NCI-H345 (cell line): ENCODE data around the gene SLC13A2.

Experiments used
- DNase-seq: peaks from one replicate; lab custom pipeline; 2025; lab: John Stamatoyannopoulos, UW

Gene SLC13A2

GRCh38 chr17:28493460-28493859 is 20.0 kb downstream of the SLC13A2 start:
- no peak for DNase-seq

DNA sequence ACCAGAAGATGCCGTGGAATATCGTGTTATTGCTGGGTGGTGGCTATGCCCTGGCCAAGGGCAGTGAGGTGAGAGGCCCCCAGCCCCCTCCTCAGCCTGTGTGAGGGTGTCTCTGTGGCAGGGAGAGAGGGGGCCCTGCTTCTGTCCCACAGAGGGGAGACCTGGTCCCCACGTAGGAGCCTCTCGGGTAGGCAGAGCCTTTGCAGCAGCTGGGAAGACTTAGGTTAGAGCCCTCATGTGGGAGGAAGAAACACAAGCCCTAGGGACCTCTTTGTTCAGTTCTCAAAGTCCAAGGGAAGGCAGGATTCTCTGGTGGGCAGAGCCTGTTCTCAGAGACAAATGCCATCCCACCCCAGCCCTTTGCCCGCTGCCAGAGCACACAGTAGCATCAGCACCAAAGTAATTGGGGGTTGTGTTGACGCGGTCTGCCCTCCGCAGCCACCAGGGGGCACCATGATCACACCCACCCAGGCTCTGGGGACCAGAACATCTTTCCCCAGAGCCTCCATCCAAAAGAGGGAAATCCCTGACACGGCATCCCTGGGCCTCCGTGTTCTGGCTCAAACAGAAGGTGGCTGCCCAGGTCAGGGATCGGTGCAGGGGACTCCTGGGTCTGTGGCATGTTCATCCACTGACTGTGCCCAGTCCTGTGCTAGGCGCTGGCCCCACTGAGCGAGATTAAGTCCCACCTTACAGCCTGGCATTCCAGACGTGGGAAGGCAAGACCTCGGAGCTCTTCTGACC is 21.2 kb downstream of the SLC13A2 start:
- peak; percentile 68 for DNase-seq

DNA sequence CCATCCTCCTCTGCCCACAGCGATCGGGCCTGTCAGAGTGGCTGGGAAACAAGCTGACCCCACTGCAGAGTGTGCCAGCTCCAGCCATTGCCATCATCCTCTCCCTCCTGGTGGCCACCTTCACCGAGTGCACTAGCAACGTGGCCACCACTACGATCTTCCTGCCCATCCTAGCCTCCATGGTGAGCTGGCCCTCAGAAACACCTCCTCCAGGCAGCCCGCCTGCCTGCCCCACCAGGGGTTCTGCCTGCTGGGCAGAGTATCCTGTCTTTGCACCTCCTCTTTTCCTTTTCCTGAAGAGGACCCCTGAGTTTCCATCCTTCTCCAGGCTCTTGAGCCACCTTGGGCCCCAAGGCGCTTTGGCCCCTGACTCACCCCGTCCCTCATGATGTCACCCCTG is 22.2 kb downstream of the SLC13A2 start:
- no peak for DNase-seq

- DNase-seq: peak; percentile 38
These were observed 24.5 kb downstream of the SLC13A2 start for GRCh38 chr17:28497931-28498330.

DNA sequence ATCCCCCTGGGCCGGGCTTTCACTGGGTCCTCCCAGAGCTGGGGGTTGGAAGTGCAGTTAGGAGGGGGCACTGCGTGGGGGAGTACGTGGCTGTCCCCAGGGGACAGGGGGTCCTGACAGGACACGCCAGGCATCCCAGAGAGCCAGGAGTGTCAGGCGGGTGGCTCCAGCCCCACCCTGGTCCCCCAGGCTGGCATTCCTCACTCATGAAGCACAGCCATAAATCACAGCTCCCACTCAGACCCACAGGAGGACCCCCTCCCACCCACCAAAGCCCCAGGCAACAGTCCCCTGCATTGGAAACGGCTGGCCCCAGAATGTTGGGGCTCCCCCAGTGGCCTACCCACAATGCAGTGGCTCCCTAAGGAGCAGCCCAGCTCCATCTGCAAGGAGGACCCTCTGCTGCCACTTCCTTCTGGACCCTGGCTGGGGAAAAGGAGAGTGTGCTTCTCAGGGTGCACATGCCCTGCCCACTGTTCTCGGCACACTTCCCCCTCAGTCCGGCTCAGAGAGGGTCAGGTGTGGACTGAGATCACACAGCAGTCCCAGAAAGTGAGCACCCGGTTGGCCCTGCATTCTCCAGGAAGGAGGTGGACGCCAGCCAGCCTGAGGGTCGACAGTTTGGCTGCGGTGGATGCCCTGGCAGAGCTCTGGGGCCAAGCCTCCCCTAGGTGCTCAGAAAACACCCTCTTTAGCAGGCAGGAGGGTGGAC is 25.4 kb downstream of the SLC13A2 start:
- DNase-seq: no peak

DNA sequence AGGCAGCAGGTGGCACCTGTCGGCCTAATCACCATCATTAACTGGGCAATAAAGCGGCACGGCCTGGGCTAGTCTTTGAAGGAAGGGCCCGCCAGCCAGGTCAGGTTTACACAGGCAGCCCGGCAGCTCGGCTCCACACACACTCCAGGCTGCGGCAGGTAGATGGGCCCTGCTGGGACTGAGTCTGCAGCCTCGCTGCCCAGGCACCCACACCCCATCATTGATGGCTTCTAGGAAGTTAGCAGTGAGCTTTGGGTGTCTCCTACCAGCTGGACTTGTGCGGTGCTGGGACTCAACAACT is 25.9 kb downstream of the SLC13A2 start:
- no peak for DNase-seq

DNA sequence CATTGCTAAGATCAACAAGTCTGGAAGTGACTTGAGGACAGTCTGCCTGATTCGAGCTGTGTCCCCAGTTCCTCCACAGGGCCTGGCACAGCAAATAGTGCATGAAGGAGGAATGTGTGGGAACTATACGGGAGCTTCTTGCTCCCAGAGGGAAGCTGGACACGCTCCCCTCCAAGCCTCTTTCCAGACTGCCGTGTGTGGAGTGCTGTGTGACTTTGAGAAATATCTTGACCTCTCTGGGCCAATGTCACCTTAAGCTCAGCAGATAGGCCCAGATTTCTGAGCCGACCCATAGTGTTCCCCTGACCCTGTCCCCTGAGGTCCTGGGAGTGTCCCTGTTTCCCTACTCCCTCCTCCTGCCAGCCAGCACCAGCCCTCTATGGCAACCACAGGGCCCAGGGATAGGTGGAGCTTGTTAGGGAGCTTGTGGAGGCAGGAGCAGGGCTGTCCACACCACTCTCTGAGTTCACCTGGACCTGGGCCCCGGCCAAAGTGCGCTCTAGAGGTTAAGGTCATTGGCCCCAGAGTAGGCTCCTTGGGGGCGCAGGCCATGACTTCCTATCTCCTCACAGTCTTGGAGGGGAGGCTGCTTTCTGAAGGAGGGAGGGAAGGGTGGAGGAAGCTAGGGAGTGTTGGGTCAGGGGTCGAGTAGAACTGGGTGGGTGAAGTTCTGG is 26.4 kb downstream of the SLC13A2 start:
- DNase-seq: no peak

GRCh38 chr17:28500712-28501379 is 27.4 kb downstream of the SLC13A2 start:
- DNase-seq: no peak

GRCh38 chr17:28501421-28502284 is 28.2 kb downstream of the SLC13A2 start:
- no peak for DNase-seq

DNA sequence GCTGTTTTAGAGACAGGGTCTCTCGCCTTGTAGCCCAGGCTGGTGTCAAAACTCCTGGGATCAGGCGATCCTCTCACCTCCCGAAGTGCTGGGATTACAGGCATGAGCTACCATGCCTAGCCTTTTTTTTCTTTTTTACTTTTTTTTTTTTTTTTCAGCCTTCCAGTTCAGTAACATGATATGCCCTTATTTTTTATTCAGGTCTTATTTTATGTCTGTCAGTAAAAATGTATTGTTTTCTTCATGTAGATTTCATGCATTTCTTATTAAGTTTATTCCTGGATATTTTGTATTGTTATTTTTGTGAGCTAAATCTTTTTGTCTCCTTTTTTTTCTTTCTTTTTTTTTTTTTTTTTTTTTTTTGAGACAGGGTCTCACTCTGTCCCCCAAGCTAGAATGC is 30.0 kb downstream of the SLC13A2 start:
- DNase-seq: no peak

DNA sequence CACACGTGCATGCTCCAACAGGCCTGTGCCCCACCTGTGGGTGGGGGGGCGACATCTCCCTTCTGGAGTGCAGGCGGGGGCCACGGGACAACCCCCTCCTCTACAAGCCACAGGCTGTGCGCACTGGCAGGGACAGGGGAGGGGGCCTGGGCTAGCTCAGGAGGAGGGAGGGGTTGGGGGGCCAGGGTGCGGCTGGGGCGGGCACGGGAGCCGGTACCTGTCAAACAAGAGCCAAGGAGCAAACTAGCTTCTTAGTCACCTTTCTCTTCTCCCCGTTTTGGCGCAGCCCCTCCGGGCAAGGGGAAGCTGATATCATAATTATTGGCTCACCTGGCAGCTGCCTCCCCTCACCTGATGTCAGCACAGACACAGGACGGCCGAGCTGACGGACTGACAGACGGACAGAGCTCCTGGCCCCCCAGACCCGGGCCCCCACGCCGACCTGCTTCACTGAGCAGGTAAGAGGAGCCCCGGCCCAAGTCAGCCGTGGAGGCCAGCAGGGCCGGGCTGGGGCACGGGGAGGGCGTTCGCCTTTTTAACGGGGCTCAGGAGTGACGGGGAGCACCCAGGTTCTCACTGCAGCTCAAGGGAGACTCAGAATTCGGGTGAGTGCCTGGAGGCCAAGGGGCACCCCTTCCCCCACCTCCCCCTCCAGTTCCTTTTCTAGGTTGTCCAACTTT is 32.7 kb downstream of the SLC13A2 start, which contains the start of gene FOXN1:
FOXN1 (plus strand) TSS at position 363 of the 680 bp plus-strand sequence. CDS start 17,622 bp downstream, outside the sequence.
- no peak for DNase-seq

- DNase-seq: no peak
These were observed 33.5 kb downstream of the SLC13A2 start for GRCh38 chr17:28506763-28507487.

DNA sequence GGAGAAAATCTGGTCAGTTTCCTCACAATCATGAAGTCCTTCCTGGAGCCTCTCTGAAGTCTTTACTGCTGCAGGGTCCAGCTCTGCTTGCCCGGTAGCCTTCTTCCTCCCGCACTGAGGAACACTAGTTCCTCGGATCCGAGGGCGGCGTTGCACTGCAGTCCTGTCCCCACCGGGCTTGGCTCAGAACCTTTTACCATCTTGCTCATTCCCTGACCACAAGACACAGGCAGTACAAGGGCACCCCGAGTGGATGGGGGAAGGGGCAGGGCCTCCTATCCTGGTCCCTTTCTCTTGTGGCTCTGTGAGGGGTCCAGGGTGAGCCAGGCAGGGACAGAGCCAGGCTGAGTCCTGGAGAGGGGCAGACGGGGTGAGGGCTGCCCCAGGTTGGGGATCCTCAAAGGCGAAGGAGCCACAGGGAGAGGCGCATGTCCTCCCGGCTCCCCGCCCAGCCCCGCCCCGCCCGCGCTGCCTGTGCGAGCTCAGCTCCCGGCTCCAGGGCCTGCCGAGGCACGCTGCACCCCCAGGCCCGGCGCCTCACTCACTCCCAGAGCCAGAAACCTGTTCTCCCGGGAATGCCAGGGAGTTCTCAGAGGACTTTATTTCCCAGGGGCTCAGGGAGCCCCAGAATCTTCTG is 34.2 kb downstream of the SLC13A2 start:
- no peak for DNase-seq

GRCh38 chr17:28508211-28508724 is 34.8 kb downstream of the SLC13A2 start:
- no peak for DNase-seq

- no peak for DNase-seq
These were observed 36.3 kb downstream of the SLC13A2 start for GRCh38 chr17:28509789-28510188.

DNA sequence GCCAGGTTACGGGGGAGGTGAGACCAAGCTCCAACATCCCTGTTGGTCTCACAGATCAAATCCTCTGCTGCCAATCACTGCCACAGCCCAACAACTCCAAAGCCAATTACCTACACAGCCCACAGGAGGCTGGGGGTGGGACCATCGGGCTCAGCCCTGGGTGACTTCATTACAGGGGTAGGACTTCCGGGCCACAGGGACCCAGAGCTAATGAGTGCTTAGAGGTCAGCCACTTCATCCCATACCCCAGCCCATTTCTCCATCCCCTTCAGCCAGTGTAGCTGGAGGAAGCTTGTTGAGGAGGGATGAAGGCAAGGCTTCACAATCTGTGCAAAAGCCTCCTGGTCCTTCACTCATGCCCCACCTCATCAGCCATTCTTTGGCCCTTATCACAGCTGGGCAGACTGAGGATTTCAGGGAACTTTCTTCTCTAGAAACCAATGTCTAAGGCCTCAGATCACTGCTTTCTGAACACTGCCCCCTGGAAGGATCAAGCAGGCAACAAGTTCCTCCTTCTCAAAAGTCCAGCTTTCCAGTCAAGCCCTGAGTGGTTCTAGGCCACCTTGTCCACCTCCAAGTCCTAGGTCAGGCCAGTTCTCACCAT is 38.5 kb downstream of the SLC13A2 start:
- DNase-seq: no peak

GRCh38 chr17:28513476-28513875 is 40.0 kb downstream of the SLC13A2 start:
- DNase-seq: no peak

DNA sequence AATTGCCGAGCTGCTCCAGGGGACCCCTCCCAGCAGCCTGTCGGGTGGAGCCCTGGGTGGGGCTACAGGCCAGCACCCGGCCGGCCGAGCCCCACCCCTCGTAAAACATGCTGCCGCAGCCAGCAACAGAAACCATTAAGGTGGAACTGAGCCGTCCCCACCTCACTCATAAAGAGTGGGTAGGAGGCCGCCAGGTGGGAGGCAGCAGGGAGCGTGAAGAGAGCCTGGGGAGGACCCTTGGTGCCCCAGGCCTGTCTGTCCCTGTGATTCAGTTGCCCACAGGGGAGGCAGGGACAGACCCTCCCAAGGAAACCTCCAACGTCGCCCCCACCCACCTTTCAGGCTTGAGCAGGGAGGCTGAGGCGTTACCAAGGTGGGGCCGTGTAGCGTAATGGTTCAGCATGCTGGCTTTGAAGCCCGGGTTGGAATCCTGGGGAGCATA is 41.1 kb downstream of the SLC13A2 start:
- no peak for DNase-seq

DNA sequence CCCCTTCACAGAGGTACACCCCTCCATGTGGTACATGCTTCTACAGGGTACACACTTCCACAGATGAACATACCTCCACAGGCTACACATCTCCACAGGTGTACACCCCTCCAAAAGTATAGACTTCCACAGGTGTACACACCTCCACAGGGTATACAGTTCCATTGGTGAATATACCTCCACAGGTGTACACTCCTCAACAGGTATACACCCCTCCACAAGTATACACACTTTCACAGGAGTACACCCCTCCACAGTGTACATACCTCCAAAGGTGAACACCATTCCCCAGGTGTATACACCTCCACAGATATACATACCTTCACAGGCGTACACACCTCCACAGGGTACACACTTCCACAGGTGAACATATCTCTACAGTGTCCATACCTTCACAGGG is 42.1 kb downstream of the SLC13A2 start:
- no peak for DNase-seq
